Transverse colon (tissue), 4 donors: Measurements from ENCODE around the gene NRG2. TPM values are rescaled to one million over a fixed set of nuclear protein-coding genes. Genes with fewer than 3 reads are reported as not detected.

Source experiments
- DNase-seq: peaks from one replicate; pipeline ENCODE4 v3.0.0-alpha.2; 2019
- H3K27ac ChIP-seq, 4 donors: fragments of 200-600 bp; sonication (generic); 2 replicates each; pipeline ENCODE4 v1.5.1; 2016 to 2018; ENCODE audit warnings: inconsistent platforms in 4 of 4
- H3K27me3 ChIP-seq: fragments of 200-600 bp; sonication (generic); 2 replicates; pipeline ENCODE4 v1.5.1; 2017; ENCODE audit warnings: inconsistent platforms
- H3K36me3 ChIP-seq, 4 donors: fragments of 200-600 bp; sonication (generic); 2 replicates each; pipeline ENCODE4 v1.5.1; 2017 to 2019; ENCODE audit warnings: inconsistent platforms in 4 of 4
- H3K4me1 ChIP-seq, 4 donors: fragments of 200-600 bp; sonication (generic); 2 replicates each; pipeline ENCODE4 v1.5.1; 2017 to 2020; ENCODE audit warnings: inconsistent platforms in 4 of 4
- H3K4me3 ChIP-seq, 4 donors: fragments of 200-600 bp; sonication (generic); 1 replicate in 1 of 4; 2 replicates in 3 of 4; pipeline versions ENCODE4 v1.5.1 to v1.6.1; 2017 to 2019; ENCODE audit warnings: inconsistent platforms in 4 of 4
- H3K9me3 ChIP-seq, 2 donors: fragments of 200-600 bp; sonication (generic); 2 replicates each; pipeline ENCODE4 v1.5.1; 2017 to 2019; ENCODE audit warnings: inconsistent platforms in 2 of 2
- EP300 ChIP-seq: sonication (generic); formaldehyde crosslinking; IDR thresholded peaks from one replicate; pipeline ENCODE4 v1.6.1; 2017; ENCODE audit warnings: antibody characterized with exemption, low read depth
- POLR2A ChIP-seq: fragments of 450-650 bp; IDR thresholded peaks from one replicate; pipeline ENCODE4 v1.6.1; 2016; ENCODE audit warnings: antibody characterized with exemption, mild to moderate bottlenecking, moderate library complexity
- POLR2AphosphoS5 ChIP-seq, 3 donors: sonication (generic); formaldehyde crosslinking; IDR thresholded peaks; one replicate each; pipeline ENCODE4 v1.6.1; 2016; ENCODE audit warnings: antibody characterized with exemption in 3 of 3
- whole genome bisulfite sequencing, 2 donors: methylation state at CpG; one replicate each; pipeline ENCODE4 v1.1.5; 2018; ENCODE audit warnings: low coverage in 1 of 2; 5-methylcytosine and 5-hydroxymethylcytosine counted together
- in situ Hi-C, 4 donors: fragments of 200-750 bp; cut with MboI; loops; one replicate each; pipeline versions ENCODE4 v1.15.0 to v1.15.1; 2017; ENCODE audit warnings: low sequenced_read_pairs in 3 of 4, low pct_ligation_motif_present in 1 of 4, low pct_unique_long_range_greater_than_20kb in 1 of 4
- intact Hi-C: fragments of 100-400 bp; cut with DNase I; formaldehyde crosslinking; loops from one replicate; pipeline ENCODE4 v1.15.1; 2023; ENCODE audit warnings: low total_unique reads
- total RNA-seq, 4 donors: library from RNA; depleted of rRNA; stranded (reverse); fragments of >200 nt; gene quantifications; one replicate each; pipeline ENCODE4 v1.1.0, GENCODE V29; 2016
- TF ChIP-seq, protein P1 (sequence below), 5 experiments: fragments of 200-600 bp in 3 of 5; fragments of 450-650 bp in 2 of 5; sonication (generic) in 3 of 5; IDR thresholded peaks; 1 replicate in 2 of 5; 2 replicates in 3 of 5; pipeline ENCODE4 v1.5.1; 2016 to 2017; ENCODE audit warnings: antibody characterized with exemption in 5 of 5, inconsistent platforms in 3 of 5, mild to moderate bottlenecking in 2 of 5, moderate library complexity in 1 of 5

NRG2 gene
- total RNA-seq, 4 donors from 2014 or later = 0.68 to 12.3 (median 0.95) TPM; not detected in 1

DNA sequence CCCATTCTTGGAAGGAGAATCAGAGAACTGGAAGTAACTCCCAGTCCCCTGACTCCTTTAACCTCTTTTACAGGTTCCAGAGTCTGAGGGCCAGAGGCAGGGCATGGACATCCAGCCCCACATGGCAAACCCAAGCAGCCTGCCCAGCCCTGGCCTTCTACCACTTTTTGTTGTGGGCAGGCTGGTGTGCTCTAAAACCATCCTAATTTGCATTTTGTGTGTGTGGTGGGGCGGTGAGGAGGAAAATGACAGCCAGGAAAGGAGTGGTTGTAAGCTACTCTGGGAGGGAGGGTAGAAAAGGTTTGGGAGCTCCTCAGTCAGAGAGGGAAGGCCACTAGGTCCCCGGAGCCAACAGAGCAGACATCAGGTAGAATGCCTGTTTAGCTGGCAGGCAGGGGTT is 156.9 kb downstream of the NRG2 start:
- no peak overlapping the region for H3K4me3 ChIP-seq
- DNase-seq = no peak
- H3K4me1 ChIP-seq = no peaks in the 10 kb centered on the region
- WGBS, 2 donors = 41 to 75% methylated on average over 1 to 2 of the region's 2 CpGs
- no peaks in the 10 kb centered on the region for H3K9me3 ChIP-seq
- intact Hi-C loops (no loop called here), in situ Hi-C loops (no loop called here)
- no peaks in the 10 kb centered on the region for H3K27me3 ChIP-seq
- H3K36me3 ChIP-seq = no peaks in the 10 kb centered on the region
- no peak overlapping the region for H3K27ac ChIP-seq
- TF ChIP-seq POLR2AphosphoS5 (IDR thresholded peaks at IDR 0.05) (no peak), EP300 (no peak), POLR2A (no peak)
- TF ChIP-seq, protein P1, sequence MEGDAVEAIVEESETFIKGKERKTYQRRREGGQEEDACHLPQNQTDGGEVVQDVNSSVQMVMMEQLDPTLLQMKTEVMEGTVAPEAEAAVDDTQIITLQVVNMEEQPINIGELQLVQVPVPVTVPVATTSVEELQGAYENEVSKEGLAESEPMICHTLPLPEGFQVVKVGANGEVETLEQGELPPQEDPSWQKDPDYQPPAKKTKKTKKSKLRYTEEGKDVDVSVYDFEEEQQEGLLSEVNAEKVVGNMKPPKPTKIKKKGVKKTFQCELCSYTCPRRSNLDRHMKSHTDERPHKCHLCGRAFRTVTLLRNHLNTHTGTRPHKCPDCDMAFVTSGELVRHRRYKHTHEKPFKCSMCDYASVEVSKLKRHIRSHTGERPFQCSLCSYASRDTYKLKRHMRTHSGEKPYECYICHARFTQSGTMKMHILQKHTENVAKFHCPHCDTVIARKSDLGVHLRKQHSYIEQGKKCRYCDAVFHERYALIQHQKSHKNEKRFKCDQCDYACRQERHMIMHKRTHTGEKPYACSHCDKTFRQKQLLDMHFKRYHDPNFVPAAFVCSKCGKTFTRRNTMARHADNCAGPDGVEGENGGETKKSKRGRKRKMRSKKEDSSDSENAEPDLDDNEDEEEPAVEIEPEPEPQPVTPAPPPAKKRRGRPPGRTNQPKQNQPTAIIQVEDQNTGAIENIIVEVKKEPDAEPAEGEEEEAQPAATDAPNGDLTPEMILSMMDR (IDR thresholded peaks at IDR 0.05) = no peak

DNA sequence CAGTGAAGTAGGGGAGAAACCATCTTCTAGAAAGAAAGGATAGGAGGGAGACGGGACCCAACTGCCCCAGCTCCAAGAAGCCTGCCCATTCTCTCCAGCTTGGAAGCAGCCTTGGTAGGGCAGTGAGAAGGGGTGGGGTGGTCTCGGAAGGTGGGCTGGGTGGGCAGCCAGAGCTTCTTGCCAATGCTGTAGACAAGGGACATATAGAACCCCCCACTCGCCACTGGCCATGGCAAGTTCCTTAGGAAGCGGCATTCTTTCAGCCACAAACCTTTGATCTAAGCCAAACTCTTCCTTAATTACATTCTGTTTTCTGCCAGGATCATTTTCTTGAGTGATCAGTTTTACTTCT is 157.3 kb downstream of the NRG2 start:
- H3K27me3 ChIP-seq = no peaks in the 10 kb centered on the region

DNA sequence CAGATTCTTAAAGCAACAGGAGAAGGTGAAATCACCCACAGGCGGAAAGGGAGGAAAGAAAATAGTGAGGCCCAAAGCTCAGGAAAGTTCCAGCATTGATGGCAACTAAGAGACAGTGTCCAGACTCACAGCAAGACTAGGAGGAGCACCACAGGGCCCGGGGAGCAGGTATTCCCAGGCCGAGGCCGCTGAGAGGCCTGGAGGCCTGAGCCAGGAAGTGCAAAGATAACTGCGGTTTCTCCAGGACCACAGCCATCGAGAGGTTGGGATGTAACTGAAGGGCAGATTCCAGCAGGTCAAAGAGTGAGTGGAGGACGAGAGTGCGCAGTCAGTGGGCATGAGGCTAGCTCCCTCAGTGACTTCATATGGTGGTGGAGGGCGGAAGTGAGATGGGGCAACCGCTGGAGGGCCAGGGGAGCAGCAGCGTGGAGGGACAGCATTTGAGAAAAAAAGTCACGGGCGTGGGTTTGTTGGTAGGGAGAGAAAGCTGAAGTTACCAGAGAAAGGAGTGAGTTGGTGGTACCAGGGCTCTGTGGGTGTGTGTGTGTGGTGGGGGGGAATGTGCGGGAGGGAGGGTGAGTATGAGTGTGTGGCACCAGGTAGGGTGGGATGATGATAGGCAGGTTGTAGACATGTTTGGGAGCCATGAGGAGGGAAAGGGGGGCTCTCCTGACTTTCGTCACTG is 157.8 kb downstream of the NRG2 start:
- Histone ChIP-seq H3K27me3 (no peaks in the 10 kb centered on the region), H3K27ac (no peak overlapping the region), H3K9me3 (no peaks in the 10 kb centered on the region), H3K36me3 (no peaks in the 10 kb centered on the region), H3K4me1 (no peaks in the 10 kb centered on the region), H3K4me3 (no peak overlapping the region)
- DNase-seq = no peak
- TF ChIP-seq EP300 (no peak), POLR2AphosphoS5 (IDR thresholded peaks at IDR 0.05) (no peak), POLR2A (no peak)
- TF ChIP-seq, protein P1 (IDR thresholded peaks at IDR 0.05) = no peak
- WGBS, 2 donors = 84 to 89% methylated on average over 12 to 15 of the region's 15 CpGs
- intact Hi-C loops (no loop called here), in situ Hi-C loops (no loop called here)

More for the DNA sequence above, 157.3 kb downstream of the NRG2 start:
- in situ Hi-C loops (no loop called here), intact Hi-C loops (no loop called here)
- Histone ChIP-seq H3K4me3 (no peak overlapping the region), H3K27ac (no peak overlapping the region), H3K36me3 (no peaks in the 10 kb centered on the region), H3K9me3 (no peaks in the 10 kb centered on the region), H3K4me1 (no peaks in the 10 kb centered on the region)
- no peak for DNase-seq
- 75 to 95% methylated on average over 2 to 4 of the region's 4 CpGs for WGBS, 2 donors
- TF ChIP-seq POLR2AphosphoS5 (IDR thresholded peaks at IDR 0.05) (no peak), EP300 (no peak), POLR2A (no peak)
- TF ChIP-seq, protein P1 (IDR thresholded peaks at IDR 0.05) = no peak

DNA sequence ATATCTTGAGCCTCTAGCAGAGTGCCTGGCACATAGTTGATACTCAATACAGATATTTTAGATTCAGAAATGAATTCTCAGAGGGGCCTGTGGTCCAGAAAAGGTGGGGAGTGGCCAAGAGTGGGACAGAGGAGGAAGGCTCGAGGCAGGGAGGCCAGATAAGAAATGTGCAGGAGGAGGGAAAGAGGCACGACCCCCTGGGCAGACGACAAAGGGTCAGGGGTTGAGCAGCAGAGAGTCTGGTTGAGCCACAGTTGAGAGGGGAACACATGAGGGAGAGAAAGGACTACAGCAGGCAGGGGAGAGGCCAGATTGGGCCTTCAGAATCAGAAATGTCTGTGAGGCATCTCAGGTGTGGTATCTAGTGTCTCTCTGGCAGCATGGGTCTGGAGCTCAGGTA is 158.4 kb downstream of the NRG2 start:
- H3K4me1 ChIP-seq = no peaks in the 10 kb centered on the region
- H3K27me3 ChIP-seq = no peaks in the 10 kb centered on the region
- no peaks in the 10 kb centered on the region for H3K9me3 ChIP-seq
- no peak overlapping the region for H3K4me3 ChIP-seq
- in situ Hi-C loops (no loop called here), intact Hi-C loops (no loop called here)
- no peaks in the 10 kb centered on the region for H3K36me3 ChIP-seq
- TF ChIP-seq POLR2AphosphoS5 (IDR thresholded peaks at IDR 0.05) (no peak), POLR2A (no peak), EP300 (no peak)
- TF ChIP-seq, protein P1 (IDR thresholded peaks at IDR 0.05) = no peak
- 61% methylated on average over 3 of the region's 3 CpGs; no CpG with 5 or more reads in 1 of the 2 donors for WGBS, 2 donors
- H3K27ac ChIP-seq = no peak overlapping the region
- DNase-seq = no peak
